GM10266 (cell line): Measurements from ENCODE around the gene STXBP5.
"Not testable (repeated sequence)": the region's sequence is repeated elsewhere in the genome, so short reads cannot be mapped to it uniquely, and the experiment has no call there.

ENCODE experiments used
- DNase-seq: peaks from one replicate; pipeline ENCODE4 v3.0.0; 2012; ENCODE audit errors: extremely low spot score
- CTCF ChIP-seq: IDR thresholded peaks from 2 replicates; pipeline ENCODE4 v1.5.1; 2012; ENCODE audit warnings: mild to moderate bottlenecking, low read depth; ENCODE audit not compliant: control insufficient read depth, insufficient read depth; ENCODE audit errors: missing control alignments

STXBP5 gene

DNA sequence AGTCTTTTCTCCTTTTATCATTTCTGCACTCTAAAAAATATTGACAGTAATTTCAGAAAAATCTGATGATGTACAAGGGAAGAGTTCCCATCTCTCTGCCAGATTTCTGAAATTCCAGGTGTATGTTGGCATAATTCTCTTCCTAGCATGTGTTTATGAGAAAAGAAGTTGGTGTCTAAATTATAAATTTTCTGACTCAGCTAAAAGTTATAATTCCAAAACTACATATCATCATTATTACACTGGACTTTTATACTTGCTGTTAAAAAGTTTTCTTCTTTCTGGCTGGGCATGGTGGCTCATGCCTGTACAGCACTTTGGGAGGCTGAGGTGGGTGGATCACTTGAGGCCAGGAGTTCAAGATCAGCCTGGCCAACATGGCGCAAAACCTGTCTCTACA, 168.6 kb downstream of the STXBP5 start:
- TF ChIP-seq CTCF, result no peak
- DNase-seq, result no peak

DNA sequence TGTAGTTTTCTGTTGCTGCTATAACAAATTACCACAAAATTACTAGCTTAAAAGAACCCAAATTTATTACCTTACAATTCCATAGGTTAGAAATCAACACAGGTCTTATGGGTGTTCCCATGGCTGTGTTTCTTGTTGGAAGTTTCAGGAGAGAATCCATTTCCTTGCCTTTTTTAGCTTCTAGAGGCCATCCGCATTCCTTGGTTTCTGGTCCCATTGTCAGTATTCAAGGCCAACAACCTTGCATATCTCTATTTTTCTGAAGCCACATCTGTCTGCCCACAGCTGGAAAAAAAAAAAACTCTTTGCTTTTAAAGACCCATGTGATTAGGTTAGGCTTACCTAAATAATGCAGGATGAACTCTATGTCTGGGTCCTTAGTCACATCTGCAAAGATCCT, 174.6 kb downstream of the STXBP5 start:
- no peak for DNase-seq
- no peak for TF ChIP-seq CTCF

GRCh38 chr6:147380841-147381240, 176.6 kb downstream of the STXBP5 start:
- DNase-seq, result not testable (repeated sequence)

DNA sequence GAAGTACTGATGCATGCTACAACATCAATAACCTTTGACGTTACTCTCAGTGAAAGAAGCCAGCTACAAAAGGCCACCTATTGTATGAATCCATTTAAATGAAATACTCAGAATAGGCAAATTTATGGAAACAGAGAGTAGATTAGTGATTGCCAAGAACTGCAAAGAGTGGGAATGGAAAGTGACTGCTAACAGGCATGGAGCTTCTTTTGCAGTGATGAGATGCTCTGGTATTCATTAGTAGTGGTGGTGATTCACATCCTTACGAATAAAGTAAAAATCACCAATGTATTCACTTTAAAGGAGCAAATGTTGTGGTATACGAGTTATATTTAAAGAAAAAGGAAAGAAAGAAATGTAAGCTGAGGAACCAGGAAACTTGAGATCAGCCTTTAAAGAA, 177.5 kb downstream of the STXBP5 start:
- DNase-seq, result no peak
- no peak for TF ChIP-seq CTCF

DNA sequence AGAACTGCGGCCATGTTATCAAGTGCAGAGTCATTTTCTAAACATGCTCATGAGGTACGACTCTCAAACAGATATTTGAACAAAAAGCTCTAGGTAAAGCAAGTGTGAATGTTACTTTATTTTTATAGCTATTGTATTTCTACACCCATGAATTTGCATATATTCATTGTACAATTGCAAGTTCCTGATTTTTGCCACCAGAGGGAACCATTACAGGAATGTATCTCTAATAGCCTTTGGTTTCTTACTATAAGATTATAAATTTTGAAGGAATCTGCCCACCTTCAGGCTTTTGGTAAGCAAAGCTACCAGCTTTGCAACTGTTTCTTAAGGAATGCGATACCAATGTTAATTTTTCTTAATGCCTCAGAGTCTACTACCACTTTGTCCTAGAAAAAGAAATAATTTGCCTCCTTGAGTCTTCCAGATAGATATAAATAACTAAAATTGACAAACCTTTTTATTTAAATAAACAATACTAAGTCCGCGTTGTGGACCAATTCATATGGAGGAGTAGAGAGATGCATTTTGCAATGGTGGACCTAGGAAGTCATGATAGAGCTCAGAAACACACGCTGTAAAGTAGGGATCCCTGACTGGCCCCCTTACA, 178.8 kb downstream of the STXBP5 start:
- DNase-seq, result no peak
- no peak for TF ChIP-seq CTCF

GRCh38 chr6:147384029-147384428, 179.8 kb downstream of the STXBP5 start:
- no peak for TF ChIP-seq CTCF
- DNase-seq, result no peak

GRCh38 chr6:147384737-147385710, 180.8 kb downstream of the STXBP5 start:
- TF ChIP-seq CTCF, result no peak
- DNase-seq, result no peak

GRCh38 chr6:147389463-147389862, 185.2 kb downstream of the STXBP5 start:
- no peak for TF ChIP-seq CTCF
- no peak for DNase-seq
